PC-3 (cell line): ENCODE measurements around the gene KCNG2. TPM values are rescaled to one million over a fixed set of nuclear protein-coding genes. Genes with fewer than 3 reads are reported as not detected.

Experiments
- ATAC-seq: fragments of 200-7000 bp; cut with Tn5 transposase; 2 replicates; pipeline ENCODE4 v1.9.1; 2020; ENCODE audit warnings: mild to moderate bottlenecking, moderate library complexity
- BruUV-seq: library from RNA; stranded (reverse); fragments of 400-500 nt; replicated peaks from 2 replicates; lab custom pipeline; 2021; lab: Mats Ljungman, UMichigan
- CTCF ChIA-PET: fragments of 300-600 bp; sonication (Branson Sonifier 250); formaldehyde crosslinking; loops from one replicate; lab custom pipeline; 2022; ENCODE audit warnings: antibody characterized with exemption; lab: Charles Lee
- POLR2A ChIA-PET: fragments of 300-600 bp; sonication (Branson Sonifier 250); formaldehyde crosslinking; loops from one replicate; lab custom pipeline; 2022; ENCODE audit warnings: antibody characterized with exemption; ENCODE audit not compliant: unreplicated experiment; lab: Charles Lee
- DNase-seq: peaks from one replicate; pipeline ENCODE4 v3.0.0-alpha.2; 2015
- H2AFZ ChIP-seq: fragments of 300-600 bp; sonication (generic); 2 replicates; pipeline ENCODE4 v1.6.0; 2016; ENCODE audit warnings: antibody characterized with exemption, low read length
- H3F3A ChIP-seq: fragments of 300-600 bp; sonication (generic); one replicate; pipeline ENCODE4 v1.6.0; 2017; ENCODE audit warnings: antibody characterized with exemption, low read length, control low read depth, mild to moderate bottlenecking; ENCODE audit not compliant: unreplicated experiment
- H3K27ac ChIP-seq: fragments of 300-600 bp; sonication (generic); 2 replicates; pipeline ENCODE4 v1.5.1; 2016; ENCODE audit warnings: mild to moderate bottlenecking, low read length
- H3K27me3 ChIP-seq: fragments of 300-600 bp; sonication (generic); 2 replicates; pipeline ENCODE4 v1.6.1; 2016; ENCODE audit warnings: low read length, mixed read lengths
- H3K36me3 ChIP-seq: fragments of 300-600 bp; sonication (generic); 2 replicates; pipeline ENCODE4 v1.6.1; 2016; ENCODE audit warnings: low read depth, mixed run types, low read length, mixed read lengths
- H3K4me1 ChIP-seq: fragments of 300-600 bp; sonication (generic); 2 replicates; pipeline ENCODE4 v1.5.1; 2016; ENCODE audit warnings: low read length; ENCODE audit not compliant: insufficient read depth
- H3K4me2 ChIP-seq: fragments of 300-600 bp; sonication (generic); 2 replicates; pipeline ENCODE4 v1.6.0; 2016; ENCODE audit warnings: low read length
- H3K4me3 ChIP-seq: fragments of 300-600 bp; sonication (generic); 2 replicates; pipeline ENCODE4 v1.5.1; 2016; ENCODE audit warnings: mild to moderate bottlenecking, low read length, mixed read lengths
- H3K79me2 ChIP-seq: fragments of 300-600 bp; sonication (generic); 2 replicates; pipeline ENCODE4 v1.6.1; 2017; ENCODE audit warnings: low read length, mixed read lengths
- H3K9ac ChIP-seq: fragments of 300-600 bp; sonication (generic); 2 replicates; pipeline ENCODE4 v1.6.0; 2016; ENCODE audit warnings: mild to moderate bottlenecking, low read length
- H3K9me2 ChIP-seq: fragments of 300-600 bp; sonication (generic); replicated peaks from 2 replicates; pipeline ENCODE4 v1.6.1; 2016; ENCODE audit warnings: mixed run types, low read length, mixed read lengths
- H3K9me3 ChIP-seq: fragments of 300-600 bp; sonication (generic); 2 replicates; pipeline ENCODE4 v1.6.1; 2016; ENCODE audit warnings: low read length, mixed read lengths
- H4K20me1 ChIP-seq: fragments of 300-600 bp; sonication (generic); 2 replicates; pipeline ENCODE4 v1.6.1; 2016; ENCODE audit warnings: low read length, mixed read lengths
- CTCF ChIP-seq: fragments of 300-600 bp; sonication (generic); conservative IDR thresholded peaks from 2 replicates; pipeline ENCODE4 v1.5.1; 2017; ENCODE audit warnings: antibody characterized with exemption, low read depth, mild to moderate bottlenecking, low read length
- EZH2 ChIP-seq: fragments of 300-600 bp; sonication (generic); IDR thresholded peaks from one replicate; pipeline ENCODE4 v1.6.1; 2017; ENCODE audit warnings: antibody characterized with exemption, mild to moderate bottlenecking, low read length; ENCODE audit not compliant: unreplicated experiment
- EZH2phosphoT487 ChIP-seq: fragments of 300-600 bp; sonication (generic); IDR thresholded peaks from 2 replicates; pipeline ENCODE4 v1.6.1; 2018; ENCODE audit warnings: mild to moderate bottlenecking, antibody characterized with exemption, low read length, borderline replicate concordance
- intact Hi-C: fragments of 100-400 bp; cut with micrococcal nuclease; formaldehyde crosslinking; loops from 2 replicates; pipeline ENCODE4 v1.9.0; 2023
- total RNA-seq: library from RNA; depleted of rRNA; stranded (reverse); fragments of >200 nt; gene quantifications from 2 replicates; pipeline ENCODE4 v1.2.3, GENCODE V29; 2014

The KCNG2 gene
- total RNA-seq, 1 experiment from 2014 or later = not detected

DNA sequence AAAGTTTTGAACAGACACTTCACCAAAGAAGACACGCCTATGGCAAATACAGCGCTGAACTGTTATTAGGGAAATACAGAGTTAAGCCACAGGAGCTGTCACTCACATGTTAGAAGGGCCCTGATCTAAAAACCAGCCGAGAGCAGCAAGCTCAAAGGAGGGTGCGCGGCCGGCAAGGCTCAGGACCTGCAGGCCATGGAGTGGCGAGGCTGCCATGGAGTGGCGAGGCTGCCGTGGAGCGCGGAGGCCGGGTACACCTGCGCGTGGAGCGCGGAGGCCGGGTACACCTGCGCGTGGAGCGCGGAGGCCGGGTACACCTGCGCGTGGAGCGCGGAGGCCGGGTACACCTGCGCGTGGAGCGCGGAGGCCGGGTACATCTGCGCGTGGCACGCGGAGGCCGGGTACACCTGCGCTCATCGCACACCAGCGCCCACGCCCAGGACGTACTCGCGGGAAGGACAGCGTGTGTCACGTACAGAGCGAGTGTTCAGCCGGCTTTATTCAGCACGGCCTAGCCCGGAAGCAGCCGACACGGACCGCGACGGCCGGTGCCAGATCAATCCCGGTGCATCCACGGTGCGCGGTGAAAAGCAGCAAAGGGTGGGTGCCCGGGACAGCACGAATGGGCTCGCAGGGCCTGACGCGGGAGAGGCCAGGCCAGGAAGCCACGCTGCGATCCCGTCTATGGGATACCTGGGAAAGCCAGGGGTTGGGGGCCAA, 84.9 kb downstream of the KCNG2 start:
- no peak overlapping the region for H3K4me2 ChIP-seq
- ATAC-seq (no peak), DNase-seq (no peak)
- CTCF ChIA-PET = no interaction called here
- H2AFZ ChIP-seq = no peak overlapping the region
- H3K9me2 ChIP-seq = no peaks in the 10 kb centered on the region
- peaks cover 10% of the 10 kb centered on the region for H3K27me3 ChIP-seq
- intact Hi-C loops = no loop called here
- H3K9me3 ChIP-seq = no peaks in the 10 kb centered on the region
- no peaks in the 10 kb centered on the region for H3F3A ChIP-seq
- no peak overlapping the region for H3K9ac ChIP-seq
- H4K20me1 ChIP-seq = no peaks in the 10 kb centered on the region
- no TSS peak for BruUV-seq
- POLR2A ChIA-PET = no interaction called here
- TF ChIP-seq CTCF (no peak), EZH2 (no peak), EZH2phosphoT487 (no peak)
- no peaks in the 10 kb centered on the region for H3K36me3 ChIP-seq
- H3K4me1 ChIP-seq = no peaks in the 10 kb centered on the region
- no peak overlapping the region for H3K4me3 ChIP-seq
- H3K79me2 ChIP-seq = no peaks in the 10 kb centered on the region
- H3K27ac ChIP-seq = no peak overlapping the region

DNA sequence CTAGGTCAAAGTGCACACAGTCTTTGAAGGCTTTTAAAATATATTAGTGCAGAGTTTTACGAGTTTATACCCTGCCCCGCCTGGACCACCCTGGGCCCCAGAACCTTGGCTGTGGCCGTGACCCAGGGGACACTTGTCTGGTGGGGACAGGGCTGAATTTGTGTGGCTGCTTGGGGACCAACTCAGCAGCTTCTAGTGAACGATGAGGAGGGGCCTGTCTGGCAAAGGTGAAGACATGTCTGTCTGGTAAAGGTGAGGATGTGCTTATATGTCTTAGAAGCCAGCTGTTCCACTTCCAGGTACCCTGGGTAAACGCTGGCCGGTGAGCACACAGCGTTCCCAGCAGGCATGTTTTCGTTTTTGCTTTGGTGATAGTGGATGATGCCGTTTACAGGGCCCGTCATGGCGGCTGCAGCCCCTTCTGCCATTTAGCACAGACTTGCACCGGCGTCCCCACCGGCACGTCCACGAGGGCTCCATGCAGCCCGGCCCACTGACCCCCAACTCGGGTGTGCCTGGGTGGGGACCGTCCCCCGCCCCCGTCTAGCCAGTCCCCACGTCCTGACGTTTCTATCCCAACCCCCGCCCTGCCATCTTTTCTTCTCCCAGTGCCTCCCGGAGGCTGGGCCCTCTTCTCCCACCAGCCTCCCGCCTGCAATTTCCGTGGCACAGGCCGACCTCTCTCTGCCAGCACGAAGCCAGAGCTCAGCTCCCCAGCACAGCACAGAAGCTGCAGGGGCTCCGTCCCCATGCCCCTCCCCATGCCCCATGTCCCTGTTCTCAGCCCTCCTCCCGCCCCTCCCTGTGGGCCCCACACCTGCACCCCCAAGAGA, 85.9 kb downstream of the KCNG2 start:
- Histone ChIP-seq H3K36me3 (no peaks in the 10 kb centered on the region), H3F3A (no peaks in the 10 kb centered on the region), H2AFZ (no peak overlapping the region), H3K9me2 (no peaks in the 10 kb centered on the region), H3K9me3 (no peaks in the 10 kb centered on the region), H4K20me1 (no peaks in the 10 kb centered on the region), H3K27me3 (peaks cover 10% of the 10 kb centered on the region), H3K27ac (no peak overlapping the region), H3K9ac (no peak overlapping the region), H3K4me3 (no peak overlapping the region), H3K4me2 (no peak overlapping the region), H3K79me2 (no peaks in the 10 kb centered on the region), H3K4me1 (no peaks in the 10 kb centered on the region)
- intact Hi-C loops = no loop called here
- ChIA-PET POLR2A (interaction anchor here (0.7 kb wide), 1 partner anchor 223 kb away, joined by 5 read pairs; no protein-coding TSS in a partner anchor), CTCF (no interaction called here)
- no peak for ATAC-seq
- BruUV-seq = no TSS peak
- TF ChIP-seq CTCF = no peak
- TF ChIP-seq EZH2 = no peak
- no peak for TF ChIP-seq EZH2phosphoT487
- no peak for DNase-seq
